Measurements from ENCODE around the gene MTRFR. TPM values are rescaled to one million over a fixed set of nuclear protein-coding genes. Genes with fewer than 3 reads are reported as not detected.

Gene MTRFR
- polyA plus RNA-seq, 1 experiment: 12.7 TPM

- Histone ChIP-seq H3K4me3 (ENCODE audit: low read depth, low read length) (no peak overlapping the region), H3K36me3 (ENCODE audit: control insufficient read depth, insufficient read depth, low read length) (no peaks in the 10 kb centered on the region), H3K27me3 (ENCODE audit: control insufficient read depth, insufficient read depth, low read length) (no peaks in the 10 kb centered on the region)
- no peak for DNase-seq (ENCODE audit: low read depth)
- POLR2A ChIA-PET: interaction anchor here (0.7 kb wide), 1 partner anchor 10 kb away, joined by 3 read pairs; the partner anchor contains the start of genes MPHOSPH9 and MTRFR
- CTCF ChIA-PET: interaction anchor here (0.8 to 1.2 kb wide), 4 partner anchors 8 to 429 kb away, joined by 3 read pairs; partner anchors contain the start of gene MPHOSPH9
- TF ChIP-seq CTCF (IDR thresholded peaks at IDR 0.05; ENCODE audit: insufficient read depth, low read depth, low read length): no peak
Measured at GRCh38 chr12:123223241-123223668, 10.0 kb upstream of the MTRFR start.

- TF ChIP-seq CTCF (IDR thresholded peaks at IDR 0.05; ENCODE audit: insufficient read depth, low read depth, low read length): no peak
- no peak for DNase-seq (ENCODE audit: low read depth)
- POLR2A ChIA-PET: no interaction called here
- H3K4me3 ChIP-seq (ENCODE audit: low read depth, low read length): no peak overlapping the region
- no peaks in the 10 kb centered on the region for H3K27me3 ChIP-seq (ENCODE audit: control insufficient read depth, insufficient read depth, low read length)
- H3K36me3 ChIP-seq (ENCODE audit: control insufficient read depth, insufficient read depth, low read length): no peaks in the 10 kb centered on the region
- CTCF ChIA-PET: no interaction called here
Measured at GRCh38 chr12:123225443-123225842, 7.8 kb upstream of the MTRFR start.

- CTCF ChIA-PET: interaction anchor here (0.6 to 2.8 kb wide), 2 partner anchors 10 to 58 kb away, joined by 3 to 10 read pairs; no protein-coding TSS in a partner anchor
- DNase-seq (ENCODE audit: low read depth): no peak
- POLR2A ChIA-PET: no interaction called here
Measured at GRCh38 chr12:123227581-123228258, 5.5 kb upstream of the MTRFR start.

GRCh38 chr12:123229051-123229450, 4.2 kb upstream of the MTRFR start:
- DNase-seq (ENCODE audit: low read depth): no peak
- CTCF ChIA-PET: interaction anchor here (0.7 to 1.1 kb wide), 3 partner anchors 9 to 185 kb away, joined by 3 to 7 read pairs (median 3); no protein-coding TSS in a partner anchor
- H3K27me3 ChIP-seq (ENCODE audit: control insufficient read depth, insufficient read depth, low read length): no peaks in the 10 kb centered on the region
- POLR2A ChIA-PET: no interaction called here
- no peak for TF ChIP-seq CTCF (IDR thresholded peaks at IDR 0.05; ENCODE audit: insufficient read depth, low read depth, low read length)
- no peak overlapping the region for H3K4me3 ChIP-seq (ENCODE audit: low read depth, low read length)
- H3K36me3 ChIP-seq (ENCODE audit: control insufficient read depth, insufficient read depth, low read length): no peaks in the 10 kb centered on the region

More at GRCh38 chr12:123227581-123228258, 5.5 kb upstream of the MTRFR start:
- Histone ChIP-seq H3K36me3 (ENCODE audit: control insufficient read depth, insufficient read depth, low read length) (no peaks in the 10 kb centered on the region), H3K4me3 (ENCODE audit: low read depth, low read length) (no peak overlapping the region), H3K27me3 (ENCODE audit: control insufficient read depth, insufficient read depth, low read length) (no peaks in the 10 kb centered on the region)
- TF ChIP-seq CTCF (IDR thresholded peaks at IDR 0.05; ENCODE audit: insufficient read depth, low read depth, low read length): no peak

- no peak for TF ChIP-seq CTCF (IDR thresholded peaks at IDR 0.05; ENCODE audit: insufficient read depth, low read depth, low read length)
- H3K4me3 ChIP-seq (ENCODE audit: low read depth, low read length): peak overlapping the region; percentile 69
- POLR2A ChIA-PET: interaction anchor here (0.7 to 1.4 kb wide), 3 partner anchors 22 to 208 kb away, joined by 3 to 4 read pairs (median 4); no protein-coding TSS in a partner anchor
- no peaks in the 10 kb centered on the region for H3K27me3 ChIP-seq (ENCODE audit: control insufficient read depth, insufficient read depth, low read length)
- CTCF ChIA-PET: interaction anchor here (0.9 to 10.1 kb wide), 2 partner anchors 9 to 192 kb away, joined by 3 to 156 read pairs; no protein-coding TSS in a partner anchor
- no peaks in the 10 kb centered on the region for H3K36me3 ChIP-seq (ENCODE audit: control insufficient read depth, insufficient read depth, low read length)
- DNase-seq (ENCODE audit: low read depth): no peak
Measured at GRCh38 chr12:123231931-123232330, 1.3 kb upstream of the MTRFR start.
